ENCODE results near the gene PRORP.

- TF ChIP-seq CTCF (conservative IDR thresholded peaks at IDR 0.05; ENCODE audit: low read length): no peak
- no peak for TF ChIP-seq EZH2phosphoT487 (IDR thresholded peaks at IDR 0.05; ENCODE audit: borderline replicate concordance, low read depth, low read length)
Observed at GRCh38 chr14:35121887-35122695, at the start of gene PRORP, which contains the start of gene PPP2R3C.
